Activated CD4-positive, alpha-beta T cell treated with anti-CD3 and anti-CD28 coated beads for 48 hours (primary cell): ENCODE data around the gene RTL10.

Experiments used
- DNase-seq: peaks from one replicate; pipeline ENCODE4 v3.0.0-alpha.2; 2020

The RTL10 gene, protein sequence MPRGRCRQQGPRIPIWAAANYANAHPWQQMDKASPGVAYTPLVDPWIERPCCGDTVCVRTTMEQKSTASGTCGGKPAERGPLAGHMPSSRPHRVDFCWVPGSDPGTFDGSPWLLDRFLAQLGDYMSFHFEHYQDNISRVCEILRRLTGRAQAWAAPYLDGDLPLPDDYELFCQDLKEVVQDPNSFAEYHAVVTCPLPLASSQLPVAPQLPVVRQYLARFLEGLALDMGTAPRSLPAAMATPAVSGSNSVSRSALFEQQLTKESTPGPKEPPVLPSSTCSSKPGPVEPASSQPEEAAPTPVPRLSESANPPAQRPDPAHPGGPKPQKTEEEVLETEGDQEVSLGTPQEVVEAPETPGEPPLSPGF

DNA sequence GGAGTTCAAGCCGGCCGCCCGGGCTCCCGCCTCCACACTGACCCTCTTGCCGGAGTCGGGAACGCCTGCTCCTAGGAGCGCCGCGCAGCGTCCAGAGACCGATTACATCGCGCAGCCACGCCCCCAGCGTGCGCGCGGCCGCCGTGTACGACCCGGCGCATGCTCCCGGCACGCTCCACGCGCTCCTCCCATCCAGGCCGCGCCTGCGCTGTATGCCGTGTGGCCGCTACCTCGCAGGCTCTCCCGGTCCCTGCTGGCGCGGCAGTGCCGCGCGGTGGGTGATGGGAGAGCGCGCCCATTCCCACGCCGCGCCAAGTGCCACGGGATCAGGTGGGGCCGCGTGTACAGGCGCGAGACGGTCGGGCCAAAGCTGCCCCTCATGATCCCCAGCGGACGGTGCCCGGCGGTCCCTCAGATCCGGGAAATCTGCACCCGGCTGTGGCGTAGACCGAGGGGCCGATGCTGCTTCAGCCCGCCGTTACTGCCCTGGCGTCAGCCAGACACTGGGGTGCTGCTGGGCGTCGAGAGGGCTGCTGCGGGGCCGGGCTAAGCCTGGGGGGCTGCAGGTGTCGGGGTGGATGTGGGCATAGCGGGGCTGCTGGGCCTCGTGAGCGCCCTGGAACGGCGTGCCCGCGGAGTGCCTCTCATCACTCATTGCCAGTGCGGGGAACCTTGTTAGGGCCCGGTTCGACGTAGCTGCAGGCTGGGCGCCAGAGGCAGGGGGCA is at the start of gene RTL10, which contains the start of gene GNB1L:
TSS of gene RTL10 (minus strand) at position 97 of the 726 bp plus-strand sequence. CDS start 2,613 bp downstream, outside the sequence.
TSS of gene GNB1L (minus strand) at position 97 of the 726 bp plus-strand sequence. CDS start 33,519 bp downstream, outside the sequence.
- peak; percentile 97 for DNase-seq

DNA sequence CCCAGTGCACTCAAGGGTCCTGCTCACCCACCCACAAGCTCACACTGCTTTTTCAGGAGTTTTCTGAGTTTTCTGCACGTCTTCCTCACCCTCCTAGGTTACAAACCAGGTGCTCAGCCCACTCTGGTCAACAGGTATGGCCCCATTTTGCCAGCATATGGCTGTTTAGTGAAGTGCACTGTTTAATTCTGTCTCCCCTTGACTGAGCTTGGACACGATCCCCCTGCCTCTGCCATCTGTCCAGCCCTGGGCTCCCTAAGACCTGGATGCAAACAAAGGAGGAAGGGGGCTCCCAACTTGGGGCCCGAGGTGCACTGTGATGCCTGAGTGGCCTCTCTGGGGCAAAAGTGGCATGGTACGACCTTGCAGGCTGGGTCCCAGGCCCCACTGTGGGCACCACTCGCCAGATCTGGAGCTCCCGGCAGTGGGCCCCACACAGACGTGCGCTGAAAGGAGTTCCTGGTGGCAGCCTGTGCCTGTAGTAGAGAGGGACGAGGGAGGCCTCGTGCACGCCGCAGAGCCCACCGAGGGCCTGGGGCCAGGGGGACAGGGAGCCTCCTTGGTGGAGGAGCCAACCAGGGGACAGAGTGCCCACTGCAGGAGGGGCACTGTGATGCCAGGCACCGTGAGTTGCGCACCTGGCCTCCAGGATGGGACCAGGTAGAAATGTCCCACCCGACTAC is 49.6 kb upstream of the RTL10 start:
- no peak for DNase-seq

DNA sequence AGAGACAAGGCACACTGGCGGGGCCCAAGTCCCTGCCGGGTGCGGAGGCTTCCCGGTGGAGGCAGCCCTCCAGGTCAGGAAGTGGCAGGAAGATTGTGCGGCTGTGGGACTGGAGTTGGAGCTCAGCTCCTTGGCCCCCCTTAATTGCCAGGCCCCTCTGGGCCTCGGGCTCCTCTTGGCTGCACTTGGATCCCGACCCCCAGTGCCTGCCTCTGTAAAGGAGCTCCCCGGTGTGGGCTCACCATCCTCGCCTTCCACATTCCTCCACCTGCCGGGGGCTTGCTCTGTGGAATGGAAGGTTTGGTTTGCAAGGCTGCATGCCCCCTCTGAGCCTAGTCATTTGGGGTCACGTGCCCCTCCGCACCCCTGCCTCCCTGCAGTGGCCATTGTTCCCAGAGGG is 48.8 kb upstream of the RTL10 start:
- no peak for DNase-seq

DNA sequence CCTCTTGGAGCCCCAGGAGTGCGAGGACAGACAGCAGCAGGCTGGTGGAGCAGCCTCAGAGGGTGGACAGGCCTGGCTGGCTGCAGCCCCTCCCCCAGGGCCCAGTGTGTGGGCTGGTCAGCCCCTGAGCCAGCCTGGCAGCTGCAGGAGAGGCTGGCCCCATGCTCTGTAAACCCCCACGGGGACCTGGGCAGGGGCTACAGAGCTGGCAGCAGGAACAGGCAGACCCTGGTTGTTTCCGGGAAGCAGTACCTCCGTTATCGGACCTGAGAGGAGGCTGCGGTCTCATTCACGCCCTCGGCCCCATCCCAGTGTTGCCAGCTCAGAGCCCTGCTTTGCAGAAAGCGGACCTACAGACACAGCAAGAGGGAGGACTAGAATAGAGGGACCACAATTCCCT is 48.4 kb upstream of the RTL10 start:
- no peak for DNase-seq

- DNase-seq = no peak
Observed at GRCh38 chr22:19902245-19902715, 47.6 kb upstream of the RTL10 start.

DNA sequence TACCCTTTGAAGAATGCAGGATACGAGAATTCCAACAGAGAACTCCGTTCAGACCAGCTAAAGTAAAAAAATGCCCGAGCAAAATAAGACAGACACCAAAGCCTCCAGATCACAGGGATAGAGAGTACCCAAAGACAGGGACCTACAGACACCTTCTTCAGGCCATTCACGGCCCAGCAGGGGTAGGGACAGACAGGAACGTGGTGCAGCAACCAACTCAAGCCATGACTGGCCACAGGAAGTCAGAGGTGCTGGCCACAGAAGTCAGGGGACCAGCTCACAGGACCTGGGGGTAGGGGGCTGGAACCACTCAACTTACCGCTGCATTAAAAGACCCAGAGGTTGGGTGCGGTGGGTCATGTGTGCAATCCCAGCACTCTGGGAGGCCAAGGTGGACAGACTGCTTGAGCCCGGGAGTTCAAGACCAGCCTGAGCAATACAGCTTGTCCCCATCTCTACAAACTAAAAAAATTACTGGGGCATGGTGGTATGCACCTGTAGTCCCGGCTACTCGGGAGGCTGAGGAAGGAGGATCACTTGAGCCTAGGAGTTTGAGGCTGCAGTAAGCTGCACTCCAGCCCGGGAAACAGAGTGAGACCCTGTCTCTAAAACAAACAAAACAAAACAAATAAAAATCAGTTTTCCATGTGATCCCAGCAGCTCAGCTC is 47.0 kb upstream of the RTL10 start:
- no peak for DNase-seq

DNA sequence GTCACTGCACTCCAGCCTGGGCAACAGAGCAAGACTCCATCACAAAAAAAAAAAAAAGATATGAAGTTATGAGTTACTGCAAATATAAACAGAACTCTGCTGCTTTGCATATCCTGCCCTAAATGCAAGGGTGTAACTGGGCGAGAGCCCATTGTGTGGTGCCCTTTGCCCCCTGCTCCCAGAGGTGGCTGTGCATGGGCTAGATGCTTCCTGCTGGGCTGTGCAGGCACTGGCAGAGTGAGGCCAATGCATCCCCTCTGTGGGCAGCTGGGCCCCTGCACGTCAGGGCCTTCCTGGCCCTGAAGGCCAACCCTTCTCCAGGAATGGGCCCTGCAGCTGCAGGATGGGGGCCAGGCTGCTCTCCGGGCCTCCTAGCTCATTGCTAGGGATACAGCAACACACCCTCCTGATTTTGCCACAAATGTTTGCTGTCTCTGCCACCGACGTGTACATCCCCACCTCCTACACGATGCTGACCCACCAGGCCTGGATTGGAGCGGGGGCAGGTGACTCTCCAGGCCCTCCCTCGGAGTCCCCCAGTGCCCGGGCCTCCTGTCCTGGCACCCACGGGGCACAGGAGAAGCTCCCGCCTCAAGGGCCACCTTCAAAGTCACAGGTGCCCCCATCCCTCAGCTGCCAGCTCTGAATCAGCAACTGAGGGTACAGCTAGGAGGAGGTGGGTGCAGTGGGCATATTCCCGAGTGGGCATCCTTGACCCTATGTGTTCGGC is 46.2 kb upstream of the RTL10 start:
- DNase-seq = no peak

GRCh38 chr22:19898831-19899567 is 44.3 kb upstream of the RTL10 start:
- no peak for DNase-seq

GRCh38 chr22:19898145-19898544 is 43.5 kb upstream of the RTL10 start:
- no peak for DNase-seq

DNA sequence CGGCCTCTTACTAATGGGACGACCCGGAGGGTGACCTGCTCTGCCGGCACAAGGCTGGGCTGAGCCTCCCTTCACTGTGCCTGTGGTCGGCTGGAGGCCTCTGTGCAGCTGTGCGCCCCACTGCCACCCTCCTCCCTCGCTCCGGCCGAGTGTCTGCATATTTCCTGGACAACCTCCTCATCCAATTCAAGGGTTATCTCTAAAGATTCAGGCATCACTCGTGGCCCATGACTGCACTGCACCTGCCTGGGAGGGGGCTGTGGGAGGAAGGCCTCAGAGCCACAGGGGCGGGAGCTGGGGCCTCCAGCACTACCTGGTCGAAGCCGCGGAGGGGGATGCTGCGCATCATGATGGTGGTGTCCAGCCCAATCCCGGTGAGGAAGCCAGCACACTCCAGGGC is 43.1 kb upstream of the RTL10 start:
- DNase-seq = no peak

DNA sequence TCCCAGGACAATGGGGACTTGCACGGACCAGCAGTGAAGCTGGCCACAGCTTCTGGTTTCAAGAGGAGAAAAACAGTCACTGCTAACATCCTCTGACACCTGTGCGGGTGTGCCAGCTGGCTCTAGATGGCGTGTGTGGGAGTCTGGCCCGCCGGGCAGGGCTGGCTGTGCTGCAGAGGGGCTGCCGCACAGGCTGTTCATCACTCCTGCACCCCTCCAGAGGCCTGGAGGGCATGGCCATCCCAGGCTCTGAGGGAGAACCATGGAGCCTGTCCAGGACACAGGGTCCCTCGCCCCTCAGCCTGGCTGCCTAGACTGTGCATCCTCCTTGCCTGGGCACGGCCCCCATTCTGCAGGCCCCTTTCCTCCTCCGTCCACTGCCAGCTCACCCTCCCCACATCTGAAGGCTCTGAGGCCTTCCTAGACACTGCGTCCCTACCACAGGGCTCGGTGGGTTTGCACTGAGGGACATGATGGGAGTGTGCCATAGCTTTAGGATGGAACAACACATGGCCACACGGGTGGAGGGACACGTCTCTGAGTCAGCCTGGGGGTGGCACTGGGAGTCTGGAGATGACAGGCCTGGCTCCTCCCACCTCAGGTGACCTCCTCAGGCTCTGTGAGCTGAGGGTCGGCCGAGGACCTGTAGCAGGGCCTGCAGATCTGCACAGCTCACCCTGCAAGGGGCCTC is 42.1 kb upstream of the RTL10 start:
- peak; percentile 48 for DNase-seq

DNA sequence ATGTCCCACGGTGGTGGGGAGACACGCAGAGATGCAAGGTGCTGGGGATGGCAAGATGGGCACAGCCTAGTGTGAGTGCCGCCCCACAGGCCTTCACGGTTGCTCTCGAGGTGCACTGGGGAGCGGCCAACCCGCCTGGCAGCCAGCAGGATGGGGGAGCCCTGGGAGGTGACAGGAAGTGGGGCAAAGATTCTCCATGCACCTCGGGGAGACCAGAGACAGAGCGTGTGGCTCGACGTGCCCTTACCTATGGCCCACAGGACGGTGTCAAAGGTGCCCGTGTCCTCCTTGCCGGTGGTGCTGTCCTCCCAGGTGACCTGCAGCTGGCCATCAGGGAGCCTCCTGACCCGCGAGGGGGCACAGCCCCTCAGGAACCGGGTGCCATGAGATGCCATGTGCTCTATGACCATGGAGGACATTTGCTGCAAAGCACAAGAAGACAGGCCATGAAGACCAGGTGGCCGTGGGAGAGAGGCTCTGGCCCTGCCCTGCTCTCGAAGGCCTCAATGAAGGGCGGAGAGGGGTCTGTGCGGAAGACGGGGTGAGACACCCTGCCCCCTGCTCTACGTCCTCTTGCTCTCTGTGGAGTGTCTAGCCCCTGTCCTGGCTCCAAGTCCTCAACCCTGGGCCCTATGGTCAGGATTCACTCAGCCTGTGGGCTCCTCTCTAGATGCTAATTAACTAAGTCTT is 40.6 kb upstream of the RTL10 start:
- DNase-seq = no peak

DNA sequence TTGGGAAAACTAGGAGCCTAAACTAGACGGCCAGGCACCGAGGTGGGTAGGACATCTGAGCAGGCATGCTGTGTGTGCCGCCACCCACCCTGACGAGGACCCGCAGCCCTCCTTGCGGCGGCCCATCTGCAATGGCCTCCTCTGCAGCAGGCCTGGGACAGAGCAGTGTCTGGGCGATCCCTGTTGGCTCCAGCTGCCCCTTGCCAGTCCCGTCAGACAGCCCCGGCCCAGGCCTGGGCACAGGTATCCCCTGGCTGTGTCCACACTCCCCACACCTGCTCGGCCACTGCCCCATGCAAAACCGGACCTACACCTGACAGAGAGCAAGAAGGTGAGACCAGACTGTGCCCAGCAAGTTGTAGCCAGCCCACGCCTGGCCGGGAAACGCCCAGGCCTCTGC is 38.7 kb upstream of the RTL10 start:
- DNase-seq = no peak

DNA sequence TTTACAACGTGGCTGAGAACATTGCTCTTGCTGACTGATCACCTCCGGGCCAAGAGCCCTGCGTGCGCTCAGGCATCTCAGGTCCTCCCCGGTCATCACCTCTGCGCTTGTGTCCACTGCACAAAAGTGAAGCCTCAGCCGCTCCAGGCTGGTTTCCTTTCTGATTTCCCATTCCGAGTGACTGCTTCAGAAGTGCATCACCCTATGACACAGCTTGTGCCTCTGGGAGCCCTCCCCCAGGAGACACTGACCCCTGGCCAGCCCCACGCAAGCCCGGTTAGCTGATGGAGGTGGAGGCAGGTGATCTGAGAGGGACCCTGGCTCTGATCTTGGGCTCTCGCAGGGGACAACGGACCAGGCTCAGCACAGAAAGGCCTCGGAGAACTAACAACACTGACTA is 38.3 kb upstream of the RTL10 start:
- no peak for DNase-seq

DNA sequence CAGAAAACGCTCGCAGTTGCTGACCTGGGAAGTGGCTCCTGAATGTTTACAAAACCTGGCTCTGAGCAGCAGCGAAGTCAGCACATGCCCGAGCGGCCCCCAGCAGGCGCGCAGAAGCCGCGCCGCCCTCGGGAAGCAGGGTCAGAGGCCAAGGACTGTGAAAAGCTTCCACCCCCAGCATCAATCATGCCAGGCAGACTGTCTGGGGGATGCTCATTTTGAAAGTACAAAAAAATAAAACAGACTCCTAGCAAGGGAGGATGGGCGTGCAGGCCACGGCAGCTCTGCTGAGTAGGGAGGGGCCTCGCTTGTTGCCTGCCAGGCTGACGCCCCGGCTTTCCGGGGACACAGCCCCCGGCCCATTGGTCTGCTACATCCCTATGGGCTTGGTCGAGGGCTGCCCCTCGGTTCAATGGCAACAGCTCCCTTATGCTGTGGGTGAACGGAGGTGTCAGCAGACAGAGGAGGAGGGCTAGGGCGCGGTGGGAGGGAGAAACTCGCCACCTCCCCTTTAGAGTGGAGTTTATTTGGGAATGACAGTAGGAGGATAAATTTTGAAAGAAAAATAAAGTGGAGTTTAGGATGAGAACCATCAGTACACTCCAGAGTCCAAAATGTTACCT is 37.7 kb upstream of the RTL10 start:
- peak; percentile 76 for DNase-seq

DNA sequence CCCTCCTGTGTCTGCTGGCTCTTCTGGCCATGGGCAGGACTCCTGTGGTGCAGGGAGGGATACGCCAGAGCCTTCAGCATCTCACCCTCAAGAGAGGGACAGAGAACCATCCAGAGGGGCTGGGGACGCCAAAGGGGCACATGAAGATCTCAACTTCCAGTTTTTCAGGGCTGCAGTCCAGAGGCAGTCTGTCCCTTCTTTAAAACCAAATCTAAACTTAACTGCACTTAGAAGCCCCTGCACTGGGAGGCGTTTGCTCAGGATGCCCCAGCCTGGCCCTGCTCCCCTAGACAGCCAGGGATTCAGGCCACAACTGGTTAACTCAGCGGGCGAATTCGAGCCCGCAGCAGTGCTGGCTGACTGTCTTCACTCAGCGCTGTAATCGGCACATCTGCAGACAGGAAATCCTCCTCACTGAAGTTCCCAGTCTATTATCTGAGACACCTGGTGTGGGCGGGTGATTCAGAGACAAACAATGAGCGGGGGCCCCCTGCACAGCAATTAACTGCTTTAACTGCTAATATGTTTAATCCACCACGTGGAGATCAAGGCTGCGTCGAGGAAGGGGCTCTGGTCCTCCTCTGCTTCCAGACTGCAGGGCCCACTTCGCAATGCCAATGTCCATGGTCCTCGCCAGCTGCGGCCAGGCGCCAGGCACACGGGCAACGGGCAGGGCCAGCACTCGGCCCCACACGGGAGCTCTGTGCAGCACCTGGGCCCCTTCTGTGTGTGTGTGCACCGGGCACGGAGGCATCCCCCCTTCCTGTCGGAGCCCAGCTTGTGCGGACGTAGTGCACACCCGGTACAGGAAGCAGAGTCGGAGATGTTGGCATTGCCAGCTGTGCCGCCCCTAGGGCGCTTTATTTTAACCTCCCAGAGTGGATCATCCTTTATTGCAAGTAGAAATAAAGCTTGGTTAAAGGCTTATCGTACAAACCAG is 36.9 kb upstream of the RTL10 start:
- peak; percentile 91 for DNase-seq

DNA sequence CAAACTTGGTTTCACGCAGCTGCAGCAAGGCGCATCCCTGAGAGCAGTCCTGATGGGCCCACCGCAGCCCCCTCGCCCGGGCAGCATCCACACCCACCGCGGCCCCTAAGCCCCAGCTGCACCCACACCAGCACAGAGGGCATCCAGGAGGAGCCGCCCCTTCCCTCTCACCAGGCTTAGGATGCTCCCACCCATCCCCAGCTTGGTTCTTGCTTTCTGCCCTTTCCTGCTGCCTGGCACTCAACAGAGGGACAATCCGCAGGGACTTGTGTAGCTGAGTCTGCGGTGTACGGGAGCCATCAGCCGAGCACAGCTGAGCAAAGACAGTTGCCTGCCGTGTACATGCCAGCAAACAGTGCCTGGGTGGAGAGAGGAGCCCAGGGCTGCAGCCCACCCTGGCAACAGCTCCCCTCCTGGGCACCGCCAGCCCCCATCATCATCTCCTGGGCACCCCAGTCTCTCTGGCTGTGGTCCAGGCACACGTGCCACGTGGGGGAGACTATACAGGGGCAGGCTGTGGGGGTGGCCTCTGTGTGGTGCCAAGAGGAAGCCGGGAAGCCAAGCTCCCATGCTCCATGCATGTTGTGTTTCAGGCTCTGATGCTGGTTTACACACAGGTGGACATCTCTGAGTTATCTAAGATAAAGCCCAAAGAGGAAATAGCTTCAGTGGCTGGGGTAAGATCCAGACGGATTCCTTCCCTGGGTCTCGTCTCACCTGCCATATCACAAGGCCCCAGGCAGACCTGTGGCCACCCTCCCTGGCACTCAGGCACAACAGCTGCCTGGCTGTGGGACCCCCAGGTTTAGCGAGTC is 36.0 kb upstream of the RTL10 start:
- DNase-seq = peak; percentile 22

GRCh38 chr22:19889951-19890350 is 35.3 kb upstream of the RTL10 start:
- DNase-seq = peak; percentile 67
